Measurements from ENCODE around the gene RABGEF1. TPM values are rescaled to one million over a fixed set of nuclear protein-coding genes. Genes with fewer than 3 reads are reported as not detected.

The RABGEF1 gene
- total and polyA plus RNA-seq, 2 experiments from 2014 or later, result 14.7 to 17.5 TPM

DNA sequence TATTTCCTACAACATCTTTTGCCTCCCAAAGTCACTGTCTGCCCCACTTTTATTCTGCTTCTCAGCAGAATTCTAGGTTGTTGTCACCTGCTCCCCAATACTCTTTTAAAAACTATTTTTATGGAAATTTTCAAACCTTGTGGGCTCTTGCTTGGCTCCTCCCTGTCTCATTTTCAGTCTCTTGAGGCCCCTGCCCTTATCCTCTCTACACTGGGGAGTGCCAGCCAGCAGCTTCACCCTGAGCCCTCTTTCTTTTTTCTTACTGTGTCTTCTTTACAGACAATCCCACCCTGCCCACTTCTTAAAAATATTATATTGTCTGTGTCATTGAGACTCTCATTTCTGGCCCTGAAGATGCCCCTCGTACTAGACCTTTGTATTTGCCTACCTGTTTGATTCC is 118.8 kb downstream of the RABGEF1 start:
- Histone ChIP-seq H3K27ac (ENCODE audit: low read depth) (no peak overlapping the region), H3K4me2 (no peak overlapping the region), H3K79me2 (replicated peaks; ENCODE audit: insufficient read depth) (no peaks in the 10 kb centered on the region), H3K4me3 (no peak overlapping the region), H3K36me3 (ENCODE audit: insufficient read depth) (no peaks in the 10 kb centered on the region), H3K4me1 (ENCODE audit: insufficient read depth) (no peaks in the 10 kb centered on the region), H3K27me3 (ENCODE audit: insufficient read depth) (no peaks in the 10 kb centered on the region), H2AFZ (no peak overlapping the region), H3K9me2 (ENCODE audit: insufficient read depth) (no peaks in the 10 kb centered on the region), H4K20me1 (replicated peaks; ENCODE audit: insufficient read depth) (no peaks in the 10 kb centered on the region), H3F3A (replicated peaks; ENCODE audit: low read depth) (no peaks in the 10 kb centered on the region)
- Mint-ChIP-seq H3K4me1 (no peaks in the 10 kb centered on the region; the same call in 2 of the 3 replicates), H3K4me3 (no peak overlapping the region), H3K27ac (no peak overlapping the region), H3K36me3 (ENCODE audit: low read depth) (peaks cover 6% of the 10 kb centered on the region; the same call in 2 of the 3 replicates), H3K27me3 (ENCODE audit: insufficient read depth, low read depth, poor library complexity) (no peaks in the 10 kb centered on the region), H3K9me3 (no peaks in the 10 kb centered on the region)
- DNase-seq (ENCODE audit: low spot score), result no peak
- no peak for ATAC-seq
- no peak for TF ChIP-seq POLR2AphosphoS5 (IDR thresholded peaks at IDR 0.05; ENCODE audit: low read depth)
- no peak for TF ChIP-seq ZNF114 (CRISPR knock-in tag; IDR thresholded peaks at IDR 0.05)
- no peak for TF ChIP-seq JUNB (IDR thresholded peaks at IDR 0.05; ENCODE audit: unreplicated experiment)
- TF ChIP-seq ETS1 (IDR thresholded peaks at IDR 0.05), result no peak
- TF ChIP-seq CREB1 (CRISPR knock-in tag; IDR thresholded peaks at IDR 0.05; ENCODE audit: low read depth), result no peak

DNA sequence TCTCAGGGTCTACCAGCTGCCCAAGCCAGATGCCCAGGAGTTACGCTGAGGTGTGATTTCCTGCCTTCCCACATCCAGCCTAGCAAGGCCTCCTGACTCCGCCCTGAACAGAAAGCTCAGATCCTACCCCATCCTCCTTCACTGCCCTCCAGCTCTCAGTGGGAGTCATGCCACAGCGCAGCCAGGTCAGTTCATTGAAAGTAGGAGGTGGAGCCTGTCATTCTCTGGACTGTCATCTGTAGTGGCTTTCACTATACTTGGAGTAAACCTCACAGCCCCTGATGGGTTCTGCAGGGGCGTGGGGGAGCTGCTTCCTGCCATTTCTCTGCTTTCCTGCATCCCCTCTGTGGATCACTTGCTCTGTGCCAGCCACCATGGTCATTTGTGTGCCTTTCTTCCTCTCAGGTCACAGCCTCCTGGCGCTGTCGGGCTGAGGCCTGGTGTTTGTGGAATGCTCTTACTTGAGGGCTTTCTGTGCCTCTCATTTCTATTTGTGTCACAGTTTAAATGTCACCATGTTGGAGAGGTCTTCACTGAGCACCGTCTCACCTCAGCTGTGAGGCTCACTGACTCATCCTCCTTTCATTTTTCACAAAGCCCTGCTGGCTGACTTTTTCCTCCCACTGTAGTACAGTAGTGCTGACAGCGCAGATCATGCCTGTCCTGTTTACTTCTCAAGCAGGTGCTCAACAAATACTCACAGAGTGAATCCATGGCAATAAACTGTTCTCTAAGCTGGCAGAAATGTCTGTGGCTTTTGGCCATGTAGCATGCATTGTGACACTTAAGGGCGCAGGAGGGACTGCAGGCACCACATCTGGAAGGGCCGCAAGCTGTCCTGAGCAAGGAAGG is 119.5 kb downstream of the RABGEF1 start:
- no peaks in the 10 kb centered on the region for H4K20me1 ChIP-seq (replicated peaks; ENCODE audit: insufficient read depth)
- no peaks in the 10 kb centered on the region for H3K27me3 Mint-ChIP-seq (ENCODE audit: insufficient read depth, low read depth, poor library complexity)
- peaks cover 6% of the 10 kb centered on the region; the same call in 2 of the 3 replicates for H3K36me3 Mint-ChIP-seq (ENCODE audit: low read depth)
- ATAC-seq (peak; percentile 43; the same call in 2 of the 3 replicates), DNase-seq (ENCODE audit: low spot score) (peak; percentile 26)
- no peak overlapping the region for H3K4me3 ChIP-seq
- no peaks in the 10 kb centered on the region for H3K9me2 ChIP-seq (ENCODE audit: insufficient read depth)
- H3K27me3 ChIP-seq (ENCODE audit: insufficient read depth), result no peaks in the 10 kb centered on the region
- H3K4me1 ChIP-seq (ENCODE audit: insufficient read depth), result no peaks in the 10 kb centered on the region
- H3K4me1 Mint-ChIP-seq, result peaks cover 4% of the 10 kb centered on the region; the same call in 2 of the 3 replicates
- no peaks in the 10 kb centered on the region for H3K36me3 ChIP-seq (ENCODE audit: insufficient read depth)
- H3K27ac Mint-ChIP-seq, result no peak overlapping the region
- no peaks in the 10 kb centered on the region for H3K9me3 Mint-ChIP-seq
- H3K27ac ChIP-seq (ENCODE audit: low read depth), result no peak overlapping the region
- H2AFZ ChIP-seq, result no peak overlapping the region
- no peaks in the 10 kb centered on the region for H3K79me2 ChIP-seq (replicated peaks; ENCODE audit: insufficient read depth)
- H3F3A ChIP-seq (replicated peaks; ENCODE audit: low read depth), result no peaks in the 10 kb centered on the region
- H3K4me3 Mint-ChIP-seq, result no peak overlapping the region
- H3K4me2 ChIP-seq, result no peak overlapping the region
- TF ChIP-seq EZH2phosphoT487 (IDR thresholded peaks at IDR 0.05; ENCODE audit: unreplicated experiment) (no peak), POLR2AphosphoS5 (IDR thresholded peaks at IDR 0.05; ENCODE audit: low read depth) (no peak), EZH2 (IDR thresholded peaks at IDR 0.05; ENCODE audit: low read depth, unreplicated experiment) (no peak), STAT1 (IDR thresholded peaks at IDR 0.05; ENCODE audit: unreplicated experiment) (no peak), JUNB (IDR thresholded peaks at IDR 0.05; ENCODE audit: unreplicated experiment) (no peak), ZNF462 (CRISPR knock-in tag; IDR thresholded peaks at IDR 0.05) (no peak), ETS1 (IDR thresholded peaks at IDR 0.05) (no peak)
- TF ChIP-seq, protein P1, sequence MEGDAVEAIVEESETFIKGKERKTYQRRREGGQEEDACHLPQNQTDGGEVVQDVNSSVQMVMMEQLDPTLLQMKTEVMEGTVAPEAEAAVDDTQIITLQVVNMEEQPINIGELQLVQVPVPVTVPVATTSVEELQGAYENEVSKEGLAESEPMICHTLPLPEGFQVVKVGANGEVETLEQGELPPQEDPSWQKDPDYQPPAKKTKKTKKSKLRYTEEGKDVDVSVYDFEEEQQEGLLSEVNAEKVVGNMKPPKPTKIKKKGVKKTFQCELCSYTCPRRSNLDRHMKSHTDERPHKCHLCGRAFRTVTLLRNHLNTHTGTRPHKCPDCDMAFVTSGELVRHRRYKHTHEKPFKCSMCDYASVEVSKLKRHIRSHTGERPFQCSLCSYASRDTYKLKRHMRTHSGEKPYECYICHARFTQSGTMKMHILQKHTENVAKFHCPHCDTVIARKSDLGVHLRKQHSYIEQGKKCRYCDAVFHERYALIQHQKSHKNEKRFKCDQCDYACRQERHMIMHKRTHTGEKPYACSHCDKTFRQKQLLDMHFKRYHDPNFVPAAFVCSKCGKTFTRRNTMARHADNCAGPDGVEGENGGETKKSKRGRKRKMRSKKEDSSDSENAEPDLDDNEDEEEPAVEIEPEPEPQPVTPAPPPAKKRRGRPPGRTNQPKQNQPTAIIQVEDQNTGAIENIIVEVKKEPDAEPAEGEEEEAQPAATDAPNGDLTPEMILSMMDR (conservative IDR thresholded peaks at IDR 0.05; ENCODE audit: low read depth in 2 of 2), result no peak
